ENCODE results near the gene MRPS18B.

DNA sequence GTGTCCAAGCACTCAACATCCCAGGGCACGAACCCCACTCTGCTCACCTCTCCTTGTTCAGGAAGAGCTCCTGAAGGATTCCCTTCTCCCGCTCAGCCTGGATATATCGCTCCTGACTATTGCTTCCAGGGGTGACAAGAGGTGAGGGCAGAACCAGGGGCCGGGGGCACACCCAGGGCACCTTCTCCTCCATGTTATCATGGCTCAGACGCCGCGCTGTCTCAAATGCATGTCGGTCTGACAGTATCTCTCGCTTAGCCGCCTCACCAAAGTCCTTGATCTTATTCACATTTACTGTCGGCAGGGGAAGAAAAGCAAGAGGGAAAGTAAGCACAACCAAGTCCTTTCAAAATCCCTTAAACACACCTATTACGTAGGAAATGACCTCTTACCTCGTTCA is 13.7 kb upstream of the MRPS18B start:
- TF ChIP-seq CTCF (IDR thresholded peaks at IDR 0.05) (no peak), POLR2A (IDR thresholded peaks at IDR 0.05) (no peak), POLR2AphosphoS5 (IDR thresholded peaks at IDR 0.05) (no peak)
